ENCODE measurements around the gene HTR4.

- peak in 1 of 2 donors; percentile 9 for TF ChIP-seq CTCF (IDR thresholded peaks at IDR 0.05)
- no peak for TF ChIP-seq POLR2A (IDR thresholded peaks at IDR 0.05)
Measured at GRCh38 chr5:148457183-148457620, 197.1 kb downstream of the HTR4 start.
